SW480 (cell line): ENCODE data around the gene CTRB1.
"Not testable (repeated sequence)": the region's sequence is repeated elsewhere in the genome, so short reads cannot be mapped to it uniquely, and the experiment has no call there.

Source experiments
- DNase-seq: peaks from one replicate; pipeline ENCODE4 v3.0.0-alpha.2; 2016; ENCODE audit warnings: low spot score

Gene CTRB1

DNA sequence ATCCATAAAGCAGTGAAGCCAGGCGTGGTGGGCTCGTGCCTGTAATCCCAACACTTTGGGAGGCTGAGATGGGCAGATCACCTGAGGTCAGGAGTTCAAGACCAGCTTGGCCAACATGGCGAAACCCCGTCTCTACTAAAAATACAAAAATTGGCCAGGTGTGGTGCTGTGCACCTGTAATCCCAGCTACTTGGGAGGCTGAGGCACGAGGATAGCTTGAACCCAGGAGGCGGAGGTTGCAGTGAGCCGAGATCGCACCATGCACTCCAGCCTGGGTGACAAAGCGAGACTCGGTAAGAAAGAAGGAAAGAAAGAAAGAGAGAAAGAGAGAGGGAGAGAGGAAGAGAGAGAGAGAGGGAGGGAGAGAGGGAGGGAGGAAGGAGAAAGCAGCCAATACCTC lies 53.8 kb downstream of the CTRB1 start:
- DNase-seq: not testable (repeated sequence)

DNA sequence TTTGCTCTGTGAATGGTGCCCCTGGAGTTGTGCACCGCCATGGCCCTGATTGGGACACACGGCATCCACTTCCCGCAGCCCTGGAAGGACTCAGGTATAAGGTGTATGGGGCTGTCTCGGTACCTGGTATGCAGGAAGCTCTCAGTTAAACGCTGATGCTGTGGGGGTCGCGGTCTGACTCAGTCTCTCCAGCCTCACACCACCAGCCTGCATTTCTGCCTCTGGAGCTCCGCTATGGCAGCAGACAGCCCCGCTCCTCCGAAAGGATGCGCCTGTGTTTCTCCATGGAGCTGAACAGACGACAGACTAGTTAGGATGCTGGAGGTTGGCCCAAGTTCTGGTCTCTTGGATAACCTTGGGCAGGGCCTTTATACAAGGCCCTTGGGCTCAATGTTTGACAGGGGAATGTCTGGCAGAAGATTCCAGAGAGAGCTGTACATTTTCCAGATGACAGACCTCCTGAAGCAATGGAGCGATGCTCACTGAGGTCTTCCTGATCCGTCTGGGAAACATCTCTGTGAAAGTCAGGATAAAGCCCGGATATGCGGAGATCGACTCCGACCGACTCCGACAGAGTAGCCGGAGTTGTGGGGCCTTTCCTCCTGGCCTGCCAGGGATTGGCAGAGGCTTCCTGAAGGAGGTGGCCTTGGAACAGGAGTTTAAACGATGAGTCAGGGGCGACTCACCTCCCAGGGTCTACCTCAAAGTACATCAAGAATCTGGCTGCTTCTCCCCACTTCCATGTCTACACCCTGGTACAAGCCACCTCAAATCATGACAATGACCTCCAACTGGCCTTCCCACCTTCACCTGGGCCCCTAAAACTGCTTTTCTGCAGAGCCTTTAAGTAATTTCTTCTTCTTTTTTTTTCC lies 54.5 kb downstream of the CTRB1 start:
- DNase-seq: peak; percentile 43
